ENCODE results near the gene LRRC47.
"Not testable (repeated sequence)": the region's sequence is repeated elsewhere in the genome, so short reads cannot be mapped to it uniquely, and the experiment has no call there.

Gene LRRC47

GRCh38 chr1:3771108-3772026, 24.9 kb downstream of the LRRC47 start:
- no peak for DNase-seq (ENCODE audit: low spot score)

GRCh38 chr1:3770047-3770765, 26.1 kb downstream of the LRRC47 start:
- no peak for DNase-seq (ENCODE audit: low spot score)

GRCh38 chr1:3768811-3769390, 27.4 kb downstream of the LRRC47 start:
- no peak for DNase-seq (ENCODE audit: low spot score)

GRCh38 chr1:3767328-3767925, 28.9 kb downstream of the LRRC47 start:
- DNase-seq (ENCODE audit: low spot score), result no peak

GRCh38 chr1:3763351-3764125, 32.8 kb downstream of the LRRC47 start:
- DNase-seq (ENCODE audit: low spot score), result no peak

GRCh38 chr1:3762873-3763228, 33.4 kb downstream of the LRRC47 start:
- no peak for DNase-seq (ENCODE audit: low spot score)

GRCh38 chr1:3762151-3762872, 34.0 kb downstream of the LRRC47 start:
- DNase-seq (ENCODE audit: low spot score), result no peak

- DNase-seq (ENCODE audit: low spot score), result no peak
Observed at GRCh38 chr1:3761296-3762010, 34.8 kb downstream of the LRRC47 start.

GRCh38 chr1:3759796-3760195, 36.5 kb downstream of the LRRC47 start:
- no peak for DNase-seq (ENCODE audit: low spot score)

GRCh38 chr1:3759164-3759563, 37.1 kb downstream of the LRRC47 start:
- no peak for DNase-seq (ENCODE audit: low spot score)

- DNase-seq (ENCODE audit: low spot score), result no peak
Observed at GRCh38 chr1:3756394-3756793, 39.9 kb downstream of the LRRC47 start.

- no peak for DNase-seq (ENCODE audit: low spot score)
Observed at GRCh38 chr1:3753656-3754454, 42.4 kb downstream of the LRRC47 start.

- DNase-seq (ENCODE audit: low spot score), result no peak
Observed at GRCh38 chr1:3752400-3752945, 43.8 kb downstream of the LRRC47 start, which contains the start of gene CCDC27. TSS of gene CCDC27 (plus strand) at chr1:3752450. CDS start at chr1:3752482, 32 bp downstream.

GRCh38 chr1:3750741-3751140, 45.6 kb downstream of the LRRC47 start:
- no peak for DNase-seq (ENCODE audit: low spot score)

- DNase-seq (ENCODE audit: low spot score), result no peak
Observed at GRCh38 chr1:3749512-3749911, 46.8 kb downstream of the LRRC47 start.

- DNase-seq (ENCODE audit: low spot score), result not testable (repeated sequence)
Observed at GRCh38 chr1:3748316-3748900, 47.9 kb downstream of the LRRC47 start.

GRCh38 chr1:3747903-3748302, 48.4 kb downstream of the LRRC47 start:
- no peak for DNase-seq (ENCODE audit: low spot score)

- no peak for DNase-seq (ENCODE audit: low spot score)
Observed at GRCh38 chr1:3747522-3747848, 48.8 kb downstream of the LRRC47 start.
